Fibroblast of villous mesenchyme (primary cell): ENCODE data around the gene CCDC80. TPM values are rescaled to one million over a fixed set of nuclear protein-coding genes. Genes with fewer than 3 reads are reported as not detected.

Experiments used
- DNase-seq: peaks from one replicate; pipeline ENCODE4 v3.0.0-alpha.2; 2010; ENCODE audit warnings: low read depth
- H3K4me3 ChIP-seq: 2 replicates; pipeline ENCODE4 v1.5.1; 2011; ENCODE audit warnings: low read depth, mild to moderate bottlenecking, low read length
- total RNA-seq: library from RNA; depleted of rRNA; stranded (reverse); fragments of >200 nt; gene quantifications from 2 replicates; pipeline ENCODE4 v1.2.3, GENCODE V29; 2012
- TF ChIP-seq, protein P1 (sequence below): IDR thresholded peaks from 2 replicates; pipeline ENCODE4 v1.5.1; 2012; ENCODE audit warnings: low read depth, mild to moderate bottlenecking, low read length; ENCODE audit not compliant: insufficient read depth

Gene CCDC80
- total RNA-seq, 1 donor: 180 TPM

DNA sequence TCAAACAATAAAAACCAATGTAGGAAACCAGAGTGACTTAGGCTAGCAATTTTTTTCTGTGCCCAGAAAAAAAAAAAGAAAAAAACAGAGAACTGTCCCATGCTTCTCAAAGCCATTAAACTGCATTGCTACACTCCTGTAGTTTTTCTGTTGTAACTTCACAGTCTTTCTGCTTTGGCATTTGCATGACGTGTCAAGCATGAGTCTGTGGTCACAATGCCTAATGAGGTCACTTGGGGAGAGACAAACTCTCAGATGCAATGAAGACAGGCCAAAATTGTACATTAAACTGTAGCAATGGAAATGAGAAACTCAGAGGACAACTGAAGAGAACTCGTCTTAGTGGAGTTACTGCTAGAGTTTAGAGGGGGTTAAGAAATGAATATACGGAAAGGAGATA lies 30.8 kb downstream of the CCDC80 start:
- TF ChIP-seq, protein P1, sequence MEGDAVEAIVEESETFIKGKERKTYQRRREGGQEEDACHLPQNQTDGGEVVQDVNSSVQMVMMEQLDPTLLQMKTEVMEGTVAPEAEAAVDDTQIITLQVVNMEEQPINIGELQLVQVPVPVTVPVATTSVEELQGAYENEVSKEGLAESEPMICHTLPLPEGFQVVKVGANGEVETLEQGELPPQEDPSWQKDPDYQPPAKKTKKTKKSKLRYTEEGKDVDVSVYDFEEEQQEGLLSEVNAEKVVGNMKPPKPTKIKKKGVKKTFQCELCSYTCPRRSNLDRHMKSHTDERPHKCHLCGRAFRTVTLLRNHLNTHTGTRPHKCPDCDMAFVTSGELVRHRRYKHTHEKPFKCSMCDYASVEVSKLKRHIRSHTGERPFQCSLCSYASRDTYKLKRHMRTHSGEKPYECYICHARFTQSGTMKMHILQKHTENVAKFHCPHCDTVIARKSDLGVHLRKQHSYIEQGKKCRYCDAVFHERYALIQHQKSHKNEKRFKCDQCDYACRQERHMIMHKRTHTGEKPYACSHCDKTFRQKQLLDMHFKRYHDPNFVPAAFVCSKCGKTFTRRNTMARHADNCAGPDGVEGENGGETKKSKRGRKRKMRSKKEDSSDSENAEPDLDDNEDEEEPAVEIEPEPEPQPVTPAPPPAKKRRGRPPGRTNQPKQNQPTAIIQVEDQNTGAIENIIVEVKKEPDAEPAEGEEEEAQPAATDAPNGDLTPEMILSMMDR: no peak
- H3K4me3 ChIP-seq: no peak overlapping the region
- peak; percentile 71 for DNase-seq

DNA sequence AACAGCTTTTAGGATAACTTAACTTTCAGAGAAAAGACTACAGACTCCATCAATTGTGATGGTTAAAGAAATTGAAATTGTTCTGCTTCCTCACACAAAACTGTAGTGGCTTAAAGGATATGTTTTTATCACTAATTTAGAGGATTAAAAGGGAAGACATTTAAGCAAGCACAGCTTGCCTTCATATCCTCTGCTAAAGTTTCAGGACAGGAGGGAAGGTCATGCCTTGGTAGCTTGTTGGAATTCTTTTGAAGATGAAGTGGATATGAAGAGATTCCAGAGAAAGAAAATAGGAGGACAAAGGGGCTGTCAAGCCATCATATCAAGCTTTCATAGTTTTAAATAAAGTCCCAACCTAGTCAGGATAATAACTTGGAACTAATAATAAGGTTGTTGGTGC lies 33.1 kb downstream of the CCDC80 start:
- no peak overlapping the region for H3K4me3 ChIP-seq
- TF ChIP-seq, protein P1: no peak
- DNase-seq: no peak

DNA sequence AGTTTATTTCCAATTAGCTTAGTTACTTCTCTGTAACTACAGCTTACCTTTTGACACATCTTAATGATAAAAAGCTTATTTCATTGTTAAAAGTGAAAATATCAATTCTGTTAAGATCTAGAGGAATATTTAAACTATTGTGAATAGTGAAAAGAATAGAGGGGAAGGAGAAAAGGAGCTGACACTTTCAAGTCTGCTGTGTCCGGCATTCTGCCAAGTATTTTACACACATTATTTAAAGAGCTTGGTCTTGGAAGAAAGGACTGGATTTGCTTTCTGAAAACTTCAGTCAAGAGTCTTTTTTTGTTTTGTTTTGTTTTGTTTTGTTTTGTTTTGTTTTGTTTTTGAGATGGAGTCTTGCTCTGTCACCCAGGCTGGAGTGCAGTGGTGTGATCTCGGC lies 34.8 kb downstream of the CCDC80 start:
- H3K4me3 ChIP-seq: no peak overlapping the region
- TF ChIP-seq, protein P1: no peak
- DNase-seq: no peak

DNA sequence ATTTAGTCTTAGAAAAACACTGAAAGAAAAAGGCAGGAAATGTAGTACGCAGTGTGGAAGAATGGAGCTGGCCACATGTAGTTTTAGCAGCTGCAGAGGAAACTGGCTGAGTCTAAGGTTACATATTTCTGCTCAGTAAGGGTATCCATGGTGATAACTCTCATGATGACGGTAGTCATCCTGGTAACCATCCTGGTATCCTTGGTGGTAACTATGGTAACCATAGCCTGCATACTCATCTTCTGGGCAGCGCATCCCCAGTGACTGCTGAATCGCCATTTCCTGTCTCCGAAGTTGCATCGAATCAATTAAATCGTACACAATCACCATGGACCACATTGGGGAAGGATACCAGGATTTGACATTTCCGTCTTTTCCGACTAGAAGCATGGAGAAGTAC lies 35.7 kb downstream of the CCDC80 start:
- TF ChIP-seq, protein P1: no peak
- DNase-seq: peak; percentile 50
- H3K4me3 ChIP-seq: no peak overlapping the region

DNA sequence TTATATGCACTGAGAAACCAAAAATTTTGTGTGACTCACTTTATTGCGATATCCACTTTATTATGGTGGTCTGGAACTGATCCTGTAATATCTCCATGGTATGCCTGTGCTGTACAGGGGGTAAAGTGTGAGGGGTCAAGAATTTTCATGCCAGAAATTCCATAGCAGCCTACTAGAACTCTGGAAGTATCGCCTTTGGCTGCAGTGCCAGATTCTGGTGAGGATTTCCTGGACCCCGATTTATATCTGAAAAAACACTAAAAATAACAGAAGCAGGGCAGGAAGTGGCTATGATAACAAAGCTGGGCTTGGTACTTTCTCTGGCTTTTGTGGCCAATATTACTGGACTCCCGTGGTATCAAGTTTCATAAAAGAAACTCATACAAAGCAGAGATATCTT lies 36.4 kb downstream of the CCDC80 start:
- H3K4me3 ChIP-seq: no peak overlapping the region
- DNase-seq: peak; percentile 89
- TF ChIP-seq, protein P1: no peak

DNA sequence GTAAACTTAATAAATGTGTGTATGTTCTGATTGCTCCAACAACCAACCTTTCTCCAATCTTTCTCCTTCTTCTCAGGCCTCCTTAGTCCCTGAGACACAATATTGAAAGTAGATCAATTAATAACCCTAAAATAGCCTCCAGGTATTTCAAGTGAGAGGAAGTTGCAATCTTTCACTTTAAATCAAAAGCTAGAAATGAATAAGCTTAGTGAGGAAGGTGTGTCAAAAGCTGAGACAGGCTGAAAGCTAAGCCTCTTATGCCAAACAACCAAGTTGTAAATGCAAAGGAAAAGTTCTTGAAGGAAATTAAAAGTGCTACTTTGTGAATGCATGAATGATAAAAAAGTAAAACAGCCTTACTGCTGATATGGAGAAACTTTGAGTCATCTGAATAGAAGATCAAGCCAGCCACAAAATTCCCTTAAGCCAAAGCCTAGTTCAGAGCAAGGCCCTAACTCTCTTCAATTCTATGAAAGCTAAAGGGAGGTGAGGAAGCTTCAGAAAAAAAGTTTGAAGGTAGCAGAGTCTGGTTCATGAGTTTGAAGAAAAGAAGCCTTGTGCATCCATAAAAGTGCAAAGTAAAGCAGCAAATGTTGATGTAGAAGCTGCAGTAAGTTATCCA lies 38.6 kb downstream of the CCDC80 start:
- DNase-seq: no peak
- TF ChIP-seq, protein P1: no peak
- no peak overlapping the region for H3K4me3 ChIP-seq

DNA sequence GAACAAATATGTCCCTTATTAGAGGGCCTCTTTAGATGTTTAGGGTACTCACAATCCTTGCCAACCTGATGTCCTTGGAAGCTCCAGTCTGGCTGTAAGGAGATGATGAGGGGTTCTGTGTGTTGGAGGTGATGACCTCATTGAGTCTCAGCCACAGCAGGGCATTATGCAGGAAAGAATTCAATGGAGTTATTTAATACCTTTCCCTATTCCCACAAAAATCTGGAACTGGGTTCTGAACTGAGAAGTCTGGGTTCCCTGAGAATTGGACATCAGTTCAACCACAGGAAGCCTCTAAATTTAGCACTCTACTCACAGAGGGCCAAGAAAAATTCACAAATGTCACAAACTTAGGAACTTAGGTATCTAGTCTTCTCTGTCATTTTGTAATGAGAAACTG lies 42.2 kb downstream of the CCDC80 start:
- H3K4me3 ChIP-seq: no peak overlapping the region
- no peak for DNase-seq
- TF ChIP-seq, protein P1: no peak
